CD14-positive monocyte (primary cell): ENCODE measurements around the gene NKAP. TPM values are rescaled to one million over a fixed set of nuclear protein-coding genes. Genes with fewer than 3 reads are reported as not detected.
"Not testable (repeated sequence)": the region's sequence is repeated elsewhere in the genome, so short reads cannot be mapped to it uniquely, and the experiment has no call there.

Source experiments
- DNase-seq, 3 donors: peaks; one replicate each; pipeline ENCODE4 v3.0.0-alpha.2; 2011 to 2022
- H2AFZ ChIP-seq: 2 replicates; pipeline ENCODE4 v1.6.0; 2012; ENCODE audit warnings: mild to moderate bottlenecking, low read depth, low read length, inconsistent platforms; ENCODE audit not compliant: insufficient read depth, poor library complexity, severe bottlenecking
- H3K27ac ChIP-seq, 2 donors: 1 replicate in 1 of 2; 2 replicates in 1 of 2; pipeline ENCODE4 v1.5.1; 2012 to 2013; ENCODE audit warnings: low read length in 2 of 2, control low read depth in 1 of 2, inconsistent platforms in 1 of 2, low read depth in 1 of 2, mild to moderate bottlenecking in 1 of 2
- H3K27me3 ChIP-seq, 2 donors: one replicate each; pipeline versions ENCODE4 v1.6.0 to v1.6.1; 2011 to 2013; ENCODE audit warnings: low read length in 2 of 2; ENCODE audit not compliant: control insufficient read depth in 2 of 2, insufficient read depth in 2 of 2
- H3K36me3 ChIP-seq, 2 donors: replicated peaks in 1 of 2; 1 replicate in 1 of 2; 2 replicates in 1 of 2; pipeline versions ENCODE4 v1.5.1 to v1.6.1; 2012 to 2013; ENCODE audit warnings: low read length in 2 of 2, control low read depth in 1 of 2, inconsistent platforms in 1 of 2, mild to moderate bottlenecking in 1 of 2; ENCODE audit not compliant: insufficient read depth in 2 of 2, control insufficient read depth in 1 of 2
- H3K4me1 ChIP-seq, 2 donors: 1 replicate in 1 of 2; 2 replicates in 1 of 2; pipeline versions ENCODE4 v1.5.1 to v1.6.1; 2012 to 2013; ENCODE audit warnings: low read length in 2 of 2, control low read depth in 1 of 2, inconsistent platforms in 1 of 2, mild to moderate bottlenecking in 1 of 2, moderate library complexity in 1 of 2; ENCODE audit not compliant: insufficient read depth in 2 of 2, control insufficient read depth in 1 of 2
- H3K4me2 ChIP-seq: replicated peaks from 2 replicates; pipeline ENCODE3; 2012; ENCODE audit warnings: low read length, moderate library complexity, mild to moderate bottlenecking; ENCODE audit not compliant: poor library complexity, severe bottlenecking; ENCODE audit errors: extremely low read depth
- H3K4me3 ChIP-seq, 3 experiments: fragments of 200-600 bp in 1 of 3; sonication (generic) in 1 of 3; replicated peaks in 1 of 3; 1 replicate in 2 of 3; 2 replicates in 1 of 3; pipeline ENCODE4 v1.5.1; 2011 to 2013; ENCODE audit warnings: low read length in 3 of 3, mild to moderate bottlenecking in 3 of 3, control low read depth in 2 of 3, low read depth in 2 of 3, inconsistent platforms in 1 of 3, moderate library complexity in 1 of 3
- H3K79me2 ChIP-seq: 2 replicates; pipeline ENCODE4 v1.6.0; 2012; ENCODE audit warnings: mild to moderate bottlenecking, control low read depth, inconsistent platforms, low read length, moderate library complexity; ENCODE audit not compliant: insufficient read depth
- H3K9ac ChIP-seq: 2 replicates; pipeline ENCODE4 v1.6.0; 2017; ENCODE audit warnings: low read length, mild to moderate bottlenecking; ENCODE audit not compliant: insufficient read depth, poor library complexity, severe bottlenecking
- H3K9me3 ChIP-seq, 2 donors: replicated peaks in 1 of 2; 1 replicate in 1 of 2; 2 replicates in 1 of 2; pipeline versions ENCODE4 v1.5.1 to v1.6.1; 2012 to 2013; ENCODE audit warnings: low read length in 2 of 2, control low read depth in 1 of 2; ENCODE audit not compliant: control insufficient read depth in 1 of 2, insufficient read depth in 1 of 2
- H4K20me1 ChIP-seq: 2 replicates; pipeline ENCODE4 v1.6.0; 2012; ENCODE audit warnings: mild to moderate bottlenecking, low read length, control low read depth, moderate library complexity; ENCODE audit not compliant: insufficient read depth
- H3K27ac Mint-ChIP-seq, 7 donors: one replicate each; pipeline ENCODE4 v1.8.0; 2020; ENCODE audit warnings: mild to moderate bottlenecking in 7 of 7, mixed read lengths in 7 of 7, moderate library complexity in 6 of 7, inconsistent platforms in 2 of 7
- H3K27me3 Mint-ChIP-seq, 3 donors: one replicate each; pipeline ENCODE4 v1.8.0; 2021 to 2022; ENCODE audit warnings: low read depth in 3 of 3, mild to moderate bottlenecking in 3 of 3, mixed read lengths in 3 of 3, moderate library complexity in 3 of 3, inconsistent platforms in 1 of 3
- H3K36me3 Mint-ChIP-seq, 2 donors: one replicate each; pipeline ENCODE4 v1.8.0; 2020; ENCODE audit warnings: mixed read lengths in 2 of 2, inconsistent platforms in 1 of 2, mild to moderate bottlenecking in 1 of 2
- H3K4me1 Mint-ChIP-seq: one replicate; pipeline ENCODE4 v1.8.0; 2020; ENCODE audit warnings: mild to moderate bottlenecking, mixed read lengths
- H3K4me3 Mint-ChIP-seq, 2 donors: one replicate each; pipeline ENCODE4 v1.8.0; 2020; ENCODE audit warnings: mild to moderate bottlenecking in 2 of 2, mixed read lengths in 2 of 2, moderate library complexity in 1 of 2
- H3K9me3 Mint-ChIP-seq, 7 donors: one replicate each; pipeline ENCODE4 v1.8.0; 2020 to 2022; ENCODE audit warnings: mixed read lengths in 7 of 7, mild to moderate bottlenecking in 6 of 7, moderate library complexity in 6 of 7, inconsistent platforms in 2 of 7
- CTCF ChIP-seq: fragments of 200-600 bp; IDR thresholded peaks from one replicate; pipeline ENCODE4 v1.8.0; 2022; ENCODE audit warnings: antibody characterized with exemption, mild to moderate bottlenecking
- WGBS: methylation state at CpG from one replicate; pipeline ENCODE4 v1.1.5; 2013; ENCODE audit warnings: missing lambda C conversion rate; ENCODE audit not compliant: insufficient coverage; 5-methylcytosine and 5-hydroxymethylcytosine counted together
- intact Hi-C, 2 donors: fragments of 100-400 bp; cut with micrococcal nuclease; formaldehyde crosslinking; loops; one replicate each; pipeline versions ENCODE4 v1.15.0 to v1.15.1; 2023
- polyA plus RNA-seq, 3 donors: library from polyadenylated mRNA; depleted of rRNA in 1 of 3; unstranded in 2 of 3; stranded (reverse) in 1 of 3; fragments of 300-500 nt in 2 of 3; fragments of >200 nt in 1 of 3; fragmentation: Illumina TruSeq in 2 of 3; gene quantifications; 1 replicate in 2 of 3; 2 replicates in 1 of 3; pipeline ENCODE4 v1.2.3, GENCODE V29; 2012 to 2021

Gene NKAP
- polyA plus RNA-seq, 3 donors = 2.0 to 2.9 (median 2.1) TPM

DNA sequence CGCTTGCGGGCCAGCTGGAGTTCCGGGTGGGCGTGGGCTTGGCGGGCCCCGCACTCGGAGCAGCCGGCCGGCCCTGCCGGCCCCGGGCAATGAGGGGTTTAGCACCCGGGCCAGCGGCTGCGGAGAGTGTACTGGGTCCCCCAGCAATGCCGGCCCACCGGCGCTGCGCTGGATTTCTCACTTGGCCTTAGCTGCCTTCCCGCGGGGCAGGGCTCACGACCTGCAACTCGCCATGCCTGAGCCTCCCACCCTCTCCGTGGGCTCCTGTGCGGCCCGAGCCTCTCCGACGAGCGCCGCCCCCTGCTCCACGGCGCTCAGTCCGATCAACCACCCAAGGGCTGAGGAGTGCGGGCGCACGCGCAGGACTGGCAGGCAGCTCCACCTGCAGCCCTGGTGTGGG lies 52.9 kb downstream of the NKAP start:
- H3K4me1 ChIP-seq, H3K36me3 ChIP-seq, H3K36me3 Mint-ChIP-seq, H3K4me3 Mint-ChIP-seq, H3K27me3 ChIP-seq, H3K4me2 ChIP-seq, intact Hi-C loops, H3K9me3 ChIP-seq, H2AFZ ChIP-seq, H3K27ac ChIP-seq, H3K4me3 ChIP-seq, H3K9me3 Mint-ChIP-seq, H3K9ac ChIP-seq, H3K79me2 ChIP-seq, DNase-seq, H3K4me1 Mint-ChIP-seq, H3K27ac Mint-ChIP-seq, H4K20me1 ChIP-seq: not testable (repeated sequence)
- 95% methylated on average over 7 of the region's 36 CpGs for whole genome bisulfite sequencing
- peaks cover 0 to 27% (median 24%) of the 10 kb centered on the region in 3 donors for H3K27me3 Mint-ChIP-seq

- peak overlapping the region; percentile 32 for H3K9ac ChIP-seq
- H3K36me3 ChIP-seq = no peaks in the 10 kb centered on the region
- peak overlapping the region; percentile 73 for H3K4me2 ChIP-seq
- Mint-ChIP-seq H3K27ac (peak overlapping the region in 1 of 7 donors; percentile 41), H3K27me3 (peaks cover 0 to 24% (median 23%) of the 10 kb centered on the region in 3 donors), H3K4me3 (peak overlapping the region; percentile 59 to 82), H3K9me3 (peaks cover 0 to 9% (median 0%) of the 10 kb centered on the region in 7 donors), H3K36me3 (no peaks in the 10 kb centered on the region), H3K4me1 (peaks cover 7% of the 10 kb centered on the region)
- no peaks in the 10 kb centered on the region for H3K27me3 ChIP-seq
- H3K9me3 ChIP-seq = no peaks in the 10 kb centered on the region
- TF ChIP-seq CTCF = peak; percentile 62
- DNase-seq = peak; percentile 50 to 67 (median 56)
- H3K27ac ChIP-seq = no peak overlapping the region
- no peaks in the 10 kb centered on the region for H4K20me1 ChIP-seq
- peak overlapping the region; percentile 28 to 67 (median 37) for H3K4me3 ChIP-seq
- peak overlapping the region; percentile 80 for H2AFZ ChIP-seq
- intact Hi-C loops = no loop called here
- H3K4me1 ChIP-seq = peaks cover 0 to 9% of the 10 kb centered on the region in 2 donors
- no peaks in the 10 kb centered on the region for H3K79me2 ChIP-seq
- 15% methylated on average over 10 of the region's 40 CpGs for WGBS
These were observed 55.7 kb downstream of the NKAP start for GRCh38 chrX:119887721-119888425.
